Measurements from ENCODE around the gene OR2V2.

Gene OR2V2

GRCh38 chr5:181149806-181150733 is 2.7 kb downstream of the OR2V2 start:
- H3K79me2 ChIP-seq (ENCODE audit: control insufficient read depth, low read length), result no peaks in the 10 kb centered on the region
- H3K4me3 ChIP-seq (ENCODE audit: low read length), result no peak overlapping the region
- H3K9me3 ChIP-seq (ENCODE audit: control insufficient read depth, insufficient read depth, low read length), result peaks cover 6% of the 10 kb centered on the region
- no peaks in the 10 kb centered on the region for H3F3A ChIP-seq (ENCODE audit: control insufficient read depth, insufficient read depth)
- H3K4me1 ChIP-seq (ENCODE audit: control insufficient read depth, low read length), result peaks cover 3% of the 10 kb centered on the region; the same call in 1 of the 2 replicates
- no peaks in the 10 kb centered on the region for H4K20me1 ChIP-seq (ENCODE audit: control insufficient read depth, insufficient read depth, low read depth, low read length)
- no peaks in the 10 kb centered on the region for H3K9me2 ChIP-seq (replicated peaks; ENCODE audit: control insufficient read depth, low read length)
- no peak overlapping the region for H3K27ac ChIP-seq (ENCODE audit: low read depth, low read length)
- TF ChIP-seq EZH2phosphoT487 (IDR thresholded peaks at IDR 0.05; ENCODE audit: borderline replicate concordance, low read length) (no peak), CTCF (IDR thresholded peaks at IDR 0.05; ENCODE audit: low read depth, low read length, poor library complexity, severe bottlenecking) (no peak)
- no peak overlapping the region for H3K4me2 ChIP-seq (ENCODE audit: low read length)
- H3K27me3 ChIP-seq (ENCODE audit: control insufficient read depth, low read length), result no peaks in the 10 kb centered on the region
- H3K36me3 ChIP-seq (ENCODE audit: control insufficient read depth, low read length), result no peaks in the 10 kb centered on the region

- Histone ChIP-seq H3K4me3 (ENCODE audit: low read length) (no peak overlapping the region), H3K79me2 (ENCODE audit: control insufficient read depth, low read length) (no peaks in the 10 kb centered on the region), H3F3A (ENCODE audit: control insufficient read depth, insufficient read depth) (no peaks in the 10 kb centered on the region), H4K20me1 (ENCODE audit: control insufficient read depth, insufficient read depth, low read depth, low read length) (no peaks in the 10 kb centered on the region), H3K4me2 (ENCODE audit: low read length) (no peak overlapping the region), H3K9me2 (replicated peaks; ENCODE audit: control insufficient read depth, low read length) (no peaks in the 10 kb centered on the region), H3K36me3 (ENCODE audit: control insufficient read depth, low read length) (no peaks in the 10 kb centered on the region), H3K27me3 (ENCODE audit: control insufficient read depth, low read length) (no peaks in the 10 kb centered on the region), H3K9me3 (ENCODE audit: control insufficient read depth, insufficient read depth, low read length) (no peaks in the 10 kb centered on the region; the same call in 1 of the 2 replicates), H3K27ac (ENCODE audit: low read depth, low read length) (no peak overlapping the region), H3K4me1 (ENCODE audit: control insufficient read depth, low read length) (peaks cover 3% of the 10 kb centered on the region; the same call in 1 of the 2 replicates)
- no peak for TF ChIP-seq EZH2phosphoT487 (IDR thresholded peaks at IDR 0.05; ENCODE audit: borderline replicate concordance, low read length)
- no peak for TF ChIP-seq CTCF (IDR thresholded peaks at IDR 0.05; ENCODE audit: low read depth, low read length, poor library complexity, severe bottlenecking)
Measured at GRCh38 chr5:181151146-181151545, 3.8 kb downstream of the OR2V2 start.

- TF ChIP-seq EZH2phosphoT487 (IDR thresholded peaks at IDR 0.05; ENCODE audit: borderline replicate concordance, low read length) (no peak), CTCF (IDR thresholded peaks at IDR 0.05; ENCODE audit: low read depth, low read length, poor library complexity, severe bottlenecking) (no peak)
- H3K9me2 ChIP-seq (replicated peaks; ENCODE audit: control insufficient read depth, low read length), result no peaks in the 10 kb centered on the region
- H3K27ac ChIP-seq (ENCODE audit: low read depth, low read length), result no peak overlapping the region
- no peak overlapping the region for H3K4me2 ChIP-seq (ENCODE audit: low read length)
- no peak overlapping the region for H3K4me3 ChIP-seq (ENCODE audit: low read length)
- no peaks in the 10 kb centered on the region for H4K20me1 ChIP-seq (ENCODE audit: control insufficient read depth, insufficient read depth, low read depth, low read length)
- H3K36me3 ChIP-seq (ENCODE audit: control insufficient read depth, low read length), result no peaks in the 10 kb centered on the region
- no peaks in the 10 kb centered on the region; the same call in 1 of the 2 replicates for H3K9me3 ChIP-seq (ENCODE audit: control insufficient read depth, insufficient read depth, low read length)
- no peaks in the 10 kb centered on the region for H3K79me2 ChIP-seq (ENCODE audit: control insufficient read depth, low read length)
- no peaks in the 10 kb centered on the region for H3F3A ChIP-seq (ENCODE audit: control insufficient read depth, insufficient read depth)
- H3K4me1 ChIP-seq (ENCODE audit: control insufficient read depth, low read length), result peaks cover 3% of the 10 kb centered on the region; the same call in 1 of the 2 replicates
- no peaks in the 10 kb centered on the region for H3K27me3 ChIP-seq (ENCODE audit: control insufficient read depth, low read length)
Measured at GRCh38 chr5:181152406-181152805, 5.0 kb downstream of the OR2V2 start.

All from DOHH2 (cell line).